GM12801 (cell line): ENCODE results near the gene PROK2.

Experiments
- TF ChIP-seq, protein P1 (sequence below): IDR thresholded peaks from one replicate; pipeline ENCODE4 v1.5.1; 2011; ENCODE audit warnings: control low read depth; ENCODE audit not compliant: insufficient read length; ENCODE audit errors: extremely low read depth

The PROK2 gene

DNA sequence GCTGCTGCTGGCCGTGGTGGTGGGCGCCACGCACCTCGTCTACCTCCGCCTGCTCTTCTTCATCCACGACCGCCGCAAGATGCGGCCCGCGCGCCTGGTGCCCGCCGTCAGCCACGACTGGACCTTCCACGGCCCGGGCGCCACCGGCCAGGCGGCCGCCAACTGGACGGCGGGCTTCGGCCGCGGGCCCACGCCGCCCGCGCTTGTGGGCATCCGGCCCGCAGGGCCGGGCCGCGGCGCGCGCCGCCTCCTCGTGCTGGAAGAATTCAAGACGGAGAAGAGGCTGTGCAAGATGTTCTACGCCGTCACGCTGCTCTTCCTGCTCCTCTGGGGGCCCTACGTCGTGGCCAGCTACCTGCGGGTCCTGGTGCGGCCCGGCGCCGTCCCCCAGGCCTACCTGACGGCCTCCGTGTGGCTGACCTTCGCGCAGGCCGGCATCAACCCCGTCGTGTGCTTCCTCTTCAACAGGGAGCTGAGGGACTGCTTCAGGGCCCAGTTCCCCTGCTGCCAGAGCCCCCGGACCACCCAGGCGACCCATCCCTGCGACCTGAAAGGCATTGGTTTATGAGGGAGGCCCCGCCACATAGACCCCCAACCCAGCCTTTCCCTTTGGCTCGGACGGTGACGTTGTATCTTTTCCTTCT lies 30.2 kb downstream of the PROK2 start:
- TF ChIP-seq, protein P1, sequence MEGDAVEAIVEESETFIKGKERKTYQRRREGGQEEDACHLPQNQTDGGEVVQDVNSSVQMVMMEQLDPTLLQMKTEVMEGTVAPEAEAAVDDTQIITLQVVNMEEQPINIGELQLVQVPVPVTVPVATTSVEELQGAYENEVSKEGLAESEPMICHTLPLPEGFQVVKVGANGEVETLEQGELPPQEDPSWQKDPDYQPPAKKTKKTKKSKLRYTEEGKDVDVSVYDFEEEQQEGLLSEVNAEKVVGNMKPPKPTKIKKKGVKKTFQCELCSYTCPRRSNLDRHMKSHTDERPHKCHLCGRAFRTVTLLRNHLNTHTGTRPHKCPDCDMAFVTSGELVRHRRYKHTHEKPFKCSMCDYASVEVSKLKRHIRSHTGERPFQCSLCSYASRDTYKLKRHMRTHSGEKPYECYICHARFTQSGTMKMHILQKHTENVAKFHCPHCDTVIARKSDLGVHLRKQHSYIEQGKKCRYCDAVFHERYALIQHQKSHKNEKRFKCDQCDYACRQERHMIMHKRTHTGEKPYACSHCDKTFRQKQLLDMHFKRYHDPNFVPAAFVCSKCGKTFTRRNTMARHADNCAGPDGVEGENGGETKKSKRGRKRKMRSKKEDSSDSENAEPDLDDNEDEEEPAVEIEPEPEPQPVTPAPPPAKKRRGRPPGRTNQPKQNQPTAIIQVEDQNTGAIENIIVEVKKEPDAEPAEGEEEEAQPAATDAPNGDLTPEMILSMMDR: no peak

DNA sequence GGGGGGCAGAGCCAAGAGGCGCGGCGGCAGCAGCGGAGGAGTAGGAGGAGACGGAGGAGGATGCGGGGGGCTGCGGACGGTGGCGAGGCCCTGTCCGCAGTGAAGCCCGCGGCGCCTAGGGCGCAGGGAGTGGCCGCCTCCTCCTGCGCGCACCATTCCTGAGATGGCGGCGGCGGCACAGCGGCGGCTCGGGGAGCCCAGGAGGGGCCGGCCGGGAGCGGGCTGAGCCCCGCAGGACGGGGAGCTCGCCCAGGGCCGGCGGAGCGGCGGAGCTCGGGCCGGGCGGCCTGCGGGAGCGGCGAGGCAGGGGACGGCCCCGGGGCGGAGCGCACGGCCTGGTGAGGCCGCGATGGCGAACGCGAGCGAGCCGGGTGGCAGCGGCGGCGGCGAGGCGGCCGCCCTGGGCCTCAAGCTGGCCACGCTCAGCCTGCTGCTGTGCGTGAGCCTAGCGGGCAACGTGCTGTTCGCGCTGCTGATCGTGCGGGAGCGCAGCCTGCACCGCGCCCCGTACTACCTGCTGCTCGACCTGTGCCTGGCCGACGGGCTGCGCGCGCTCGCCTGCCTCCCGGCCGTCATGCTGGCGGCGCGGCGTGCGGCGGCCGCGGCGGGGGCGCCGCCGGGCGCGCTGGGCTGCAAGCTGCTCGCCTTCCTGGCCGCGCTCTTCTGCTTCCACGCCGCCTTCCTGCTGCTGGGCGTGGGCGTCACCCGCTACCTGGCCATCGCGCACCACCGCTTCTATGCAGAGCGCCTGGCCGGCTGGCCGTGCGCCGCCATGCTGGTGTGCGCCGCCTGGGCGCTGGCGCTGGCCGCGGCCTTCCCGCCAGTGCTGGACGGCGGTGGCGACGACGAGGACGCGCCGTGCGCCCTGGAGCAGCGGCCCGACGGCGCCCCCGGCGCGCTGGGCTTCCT lies 31.0 kb downstream of the PROK2 start, which contains the start of gene GPR27:
GPR27 (plus strand) TSS at position 155 of the 909 bp plus-strand sequence; CDS start at position 350, 195 bp downstream.
- TF ChIP-seq, protein P1: no peak

DNA sequence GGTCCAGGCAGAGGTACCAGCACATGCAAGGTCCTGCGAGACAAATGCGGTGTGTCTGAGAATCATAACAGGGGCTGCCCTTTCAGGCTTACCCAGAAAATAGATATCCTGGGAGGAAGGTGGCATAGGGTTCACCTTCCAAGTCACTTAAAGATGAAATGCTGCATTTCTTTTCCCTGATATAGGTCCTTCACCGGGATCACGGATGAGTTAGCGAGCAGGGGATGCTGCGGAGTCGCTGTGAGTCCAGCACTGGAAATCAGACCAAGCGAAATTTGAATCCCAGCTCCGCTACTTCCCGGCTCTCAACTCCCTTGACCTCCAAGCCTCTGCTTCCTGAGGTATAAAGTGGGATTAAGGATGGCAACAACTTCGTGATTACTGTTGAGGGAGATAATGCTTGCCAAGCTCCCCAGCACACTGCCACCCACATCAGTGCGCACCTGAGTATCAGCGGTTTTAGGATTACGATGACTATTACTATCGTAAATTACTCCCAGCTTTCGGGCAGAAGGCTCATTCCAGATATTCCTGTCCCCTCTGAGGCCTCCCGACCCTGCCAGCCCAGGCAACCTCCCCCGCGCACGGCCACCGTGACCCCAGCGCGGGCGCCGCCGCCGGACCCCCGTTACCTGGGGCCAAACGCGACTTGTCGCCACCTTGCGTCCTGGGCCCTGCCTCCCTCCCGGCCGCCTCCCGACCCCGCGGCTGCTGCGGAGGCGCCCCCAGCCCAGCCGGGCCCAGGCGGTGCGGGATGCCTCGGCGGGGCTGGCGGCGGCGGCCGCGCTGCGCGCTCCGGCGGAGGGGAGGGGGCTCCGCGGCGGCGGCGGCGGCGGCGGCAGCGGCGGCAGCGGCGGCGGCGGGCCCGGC lies 31.9 kb downstream of the PROK2 start:
- TF ChIP-seq, protein P1: no peak

DNA sequence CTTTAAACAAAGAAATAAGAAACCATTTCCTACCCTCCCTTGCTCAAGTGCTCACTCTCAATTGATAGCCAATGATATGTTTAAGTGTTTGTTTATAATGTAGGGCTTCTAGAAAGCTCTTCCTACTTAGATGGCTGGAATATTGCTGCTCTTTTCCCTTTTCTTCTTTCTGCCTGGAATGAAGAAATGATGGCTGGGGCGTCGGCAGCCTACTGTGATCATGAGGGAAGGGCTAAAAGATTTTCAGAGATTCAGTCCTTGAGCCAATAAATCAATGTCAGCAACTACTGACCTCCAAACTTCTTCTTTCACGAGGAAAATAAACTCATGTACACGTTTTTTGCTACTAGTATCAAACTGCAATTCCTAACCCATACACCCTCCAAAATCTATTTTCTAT lies 33.3 kb downstream of the PROK2 start:
- TF ChIP-seq, protein P1: no peak

DNA sequence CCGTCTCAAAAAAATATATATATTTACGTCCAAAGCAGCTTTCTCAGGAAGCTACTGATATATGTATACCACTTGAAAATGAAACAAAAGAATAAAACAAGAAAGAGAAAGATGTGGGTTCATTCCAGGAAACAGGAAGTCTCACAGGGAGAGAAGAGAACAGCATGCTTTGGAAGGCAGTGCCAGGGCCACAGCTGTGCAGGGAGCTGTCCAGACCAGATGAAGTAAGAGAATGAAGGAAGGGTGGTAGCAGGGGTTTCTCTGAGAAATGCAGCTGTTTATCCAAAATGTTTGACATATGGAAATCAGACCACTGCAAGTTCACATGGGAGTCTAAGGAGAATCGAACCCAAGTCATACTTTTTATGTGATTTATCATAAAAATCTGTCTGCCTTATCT lies 40.2 kb downstream of the PROK2 start:
- TF ChIP-seq, protein P1: no peak

DNA sequence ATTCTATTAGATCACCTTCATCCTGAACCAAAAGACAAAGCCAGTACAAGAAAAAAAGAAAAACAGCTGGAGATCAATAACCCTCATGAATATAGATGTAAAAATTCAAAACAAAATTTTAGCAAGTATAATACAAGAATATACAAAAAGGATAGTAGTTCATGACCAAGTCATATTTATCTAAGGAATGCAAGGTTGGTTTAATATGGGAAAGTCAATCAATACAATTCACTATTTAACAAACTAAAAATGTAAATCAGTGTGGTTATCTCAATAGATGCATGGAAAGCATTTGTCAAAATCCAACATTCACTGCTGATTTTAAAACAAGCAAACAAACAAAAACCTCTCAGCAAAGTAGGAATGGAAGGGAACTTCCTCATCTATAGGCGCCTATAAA lies 42.3 kb downstream of the PROK2 start:
- TF ChIP-seq, protein P1: no peak

DNA sequence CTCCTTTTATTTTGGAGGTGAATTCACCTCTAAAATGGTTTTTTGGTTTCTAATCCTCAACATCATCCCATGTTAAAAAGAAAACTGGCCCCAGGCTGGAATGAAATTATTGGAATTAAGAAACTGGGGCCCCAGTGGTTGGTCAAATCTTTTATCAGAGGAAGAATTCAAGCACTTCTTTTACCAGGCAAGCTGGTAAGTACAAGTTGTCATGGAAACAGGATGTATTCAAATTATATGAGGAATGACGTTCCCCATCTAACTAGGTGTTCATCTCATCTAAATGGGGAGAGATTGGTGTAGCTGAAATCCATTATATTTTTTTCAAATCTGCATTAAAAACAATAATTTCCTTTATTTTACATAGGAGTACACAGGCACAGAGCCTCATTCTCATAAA lies 50.1 kb downstream of the PROK2 start:
- TF ChIP-seq, protein P1: no peak
